ENCODE data around the gene DENND1C. TPM values are rescaled to one million over a fixed set of nuclear protein-coding genes. Genes with fewer than 3 reads are reported as not detected.
A peak's percentile ranks its signal among the peaks of the same experiment; 100 is the strongest.

Gene DENND1C
- total and polyA plus RNA-seq, 2 experiments from 2014 or later = 3.1 to 6.1 TPM

GRCh38 chr19:6471076-6471475 is 10.5 kb downstream of the DENND1C start:
- no peaks in the 10 kb centered on the region for H3K79me2 ChIP-seq (replicated peaks; ENCODE audit: insufficient read depth)
- H3K27ac ChIP-seq (ENCODE audit: low read depth) = no peak overlapping the region
- ATAC-seq = no peak
- Mint-ChIP-seq H3K4me3 (no peak overlapping the region), H3K9me3 (no peaks in the 10 kb centered on the region), H3K27ac (peak overlapping the region; percentile 36; the same call in 1 of the 2 replicates), H3K36me3 (ENCODE audit: low read depth) (peaks cover 9% of the 10 kb centered on the region; the same call in 2 of the 3 replicates), H3K4me1 (peaks cover 10% of the 10 kb centered on the region; the same call in 2 of the 3 replicates), H3K27me3 (ENCODE audit: insufficient read depth, low read depth, poor library complexity) (peaks cover 10% of the 10 kb centered on the region)
- TF ChIP-seq NANOG (IDR thresholded peaks at IDR 0.05; ENCODE audit: borderline replicate concordance) (no peak), CTCF (conservative IDR thresholded peaks at IDR 0.05; ENCODE audit: low read depth in 2 of 2) (no peak), ZNF114 (CRISPR knock-in tag; IDR thresholded peaks at IDR 0.05) (no peak), JUNB (IDR thresholded peaks at IDR 0.05; ENCODE audit: unreplicated experiment) (no peak), REST (IDR thresholded peaks at IDR 0.05; ENCODE audit: unreplicated experiment) (no peak), ZNF462 (CRISPR knock-in tag; IDR thresholded peaks at IDR 0.05) (no peak), POLR2AphosphoS5 (IDR thresholded peaks at IDR 0.05; ENCODE audit: low read depth) (no peak), EZH2phosphoT487 (IDR thresholded peaks at IDR 0.05; ENCODE audit: unreplicated experiment) (no peak), STAT1 (IDR thresholded peaks at IDR 0.05; ENCODE audit: unreplicated experiment) (no peak), EZH2 (IDR thresholded peaks at IDR 0.05; ENCODE audit: low read depth, unreplicated experiment) (no peak), ZNF331 (CRISPR knock-in tag; IDR thresholded peaks at IDR 0.05; ENCODE audit: low read depth) (no peak), CREB1 (CRISPR knock-in tag; IDR thresholded peaks at IDR 0.05; ENCODE audit: low read depth) (no peak), ETS1 (IDR thresholded peaks at IDR 0.05) (no peak)
- no peak overlapping the region for H2AFZ ChIP-seq
- no peak overlapping the region for H3K4me3 ChIP-seq
- H3F3A ChIP-seq (replicated peaks; ENCODE audit: low read depth) = no peaks in the 10 kb centered on the region
- no peaks in the 10 kb centered on the region for H3K9me2 ChIP-seq (ENCODE audit: insufficient read depth)
- DNase-seq (ENCODE audit: low spot score) = no peak
- no peaks in the 10 kb centered on the region for H3K4me1 ChIP-seq (ENCODE audit: insufficient read depth)
- H3K4me2 ChIP-seq = no peak overlapping the region
- H4K20me1 ChIP-seq (replicated peaks; ENCODE audit: insufficient read depth) = no peaks in the 10 kb centered on the region
- H3K36me3 ChIP-seq (ENCODE audit: insufficient read depth) = no peaks in the 10 kb centered on the region
- H3K27me3 ChIP-seq (ENCODE audit: insufficient read depth) = peaks cover 14% of the 10 kb centered on the region
